CD4-positive, alpha-beta memory T cell (primary cell): ENCODE measurements around the gene PPM1G. TPM values are rescaled to one million over a fixed set of nuclear protein-coding genes. Genes with fewer than 3 reads are reported as not detected.
A peak's percentile ranks its signal among the peaks of the same experiment; 100 is the strongest.

Experiments used
- CTCF ChIA-PET: fragments of 350-600 bp; sonication (Branson Sonifier 250); formaldehyde crosslinking; loops from one replicate; lab custom pipeline; 2021; ENCODE audit warnings: inconsistent platforms; ENCODE audit not compliant: partially characterized antibody; lab: Charles Lee
- POLR2A ChIA-PET: fragments of 350-600 bp; sonication (Branson Sonifier 250); formaldehyde crosslinking; loops from one replicate; lab custom pipeline; 2021; ENCODE audit not compliant: partially characterized antibody; lab: Charles Lee
- DNase-seq, 5 donors: peaks; one replicate each; pipeline versions ENCODE4 v3.0.0 to v3.0.0-alpha.2; 2020 to 2022; ENCODE audit warnings: mixed read lengths in 1 of 5
- H3K27ac ChIP-seq: one replicate; pipeline ENCODE4 v1.7.0; 2013; ENCODE audit warnings: low read depth, low read length
- H3K27me3 ChIP-seq: 2 replicates; pipeline ENCODE4 v1.7.0; 2013; ENCODE audit warnings: mild to moderate bottlenecking, low read length, moderate library complexity; ENCODE audit not compliant: insufficient read depth
- H3K36me3 ChIP-seq: 2 replicates; pipeline ENCODE4 v1.7.0; 2013; ENCODE audit warnings: mild to moderate bottlenecking, low read length, moderate library complexity; ENCODE audit not compliant: insufficient read depth
- H3K4me1 ChIP-seq: 2 replicates; pipeline ENCODE4 v1.7.0; 2013; ENCODE audit warnings: mild to moderate bottlenecking, low read length, moderate library complexity; ENCODE audit not compliant: insufficient read depth
- H3K4me3 ChIP-seq, 2 donors: one replicate each; pipeline ENCODE4 v1.7.0; 2013; ENCODE audit warnings: low read length in 2 of 2, mild to moderate bottlenecking in 1 of 2
- H3K9me3 ChIP-seq, 2 donors: one replicate each; pipeline ENCODE4 v1.7.0; 2013; ENCODE audit warnings: low read length in 2 of 2, control low read depth in 1 of 2; ENCODE audit not compliant: control insufficient read depth in 1 of 2
- H3K27ac Mint-ChIP-seq, 7 donors: one replicate each; pipeline ENCODE4 v1.8.0; 2020 to 2021; ENCODE audit warnings: mixed read lengths in 7 of 7, mild to moderate bottlenecking in 6 of 7, inconsistent platforms in 3 of 7, moderate library complexity in 3 of 7
- H3K27me3 Mint-ChIP-seq, 2 donors: one replicate each; pipeline ENCODE4 v1.8.0; 2020 to 2021; ENCODE audit warnings: mixed read lengths in 2 of 2
- H3K36me3 Mint-ChIP-seq, 2 donors: one replicate each; pipeline ENCODE4 v1.8.0; 2020 to 2021; ENCODE audit warnings: mixed read lengths in 2 of 2, inconsistent platforms in 1 of 2, mild to moderate bottlenecking in 1 of 2
- H3K4me1 Mint-ChIP-seq, 4 donors: one replicate each; pipeline ENCODE4 v1.8.0; 2020 to 2021; ENCODE audit warnings: mixed read lengths in 4 of 4, mild to moderate bottlenecking in 1 of 4
- H3K4me3 Mint-ChIP-seq, 8 donors: one replicate each; pipeline ENCODE4 v1.8.0; 2020 to 2021; ENCODE audit warnings: mixed read lengths in 8 of 8, mild to moderate bottlenecking in 7 of 8, moderate library complexity in 6 of 8, inconsistent platforms in 3 of 8
- H3K9me3 Mint-ChIP-seq, 8 donors: one replicate each; pipeline ENCODE4 v1.8.0; 2020 to 2021; ENCODE audit warnings: mixed read lengths in 8 of 8, mild to moderate bottlenecking in 5 of 8, inconsistent platforms in 3 of 8, moderate library complexity in 1 of 8
- intact Hi-C: fragments of 100-400 bp; cut with micrococcal nuclease; formaldehyde crosslinking; loops from one replicate; pipeline ENCODE4 v1.15.1; 2023
- polyA plus RNA-seq, 2 donors: library from polyadenylated mRNA; unstranded; fragments of 300-500 nt; fragmentation: Illumina TruSeq; gene quantifications; one replicate each; pipeline ENCODE4 v1.2.3, GENCODE V29; 2021
- total RNA-seq, 2 experiments: library from RNA; stranded (reverse); gene quantifications; one replicate each; pipeline ENCODE4 v1.2.3, GENCODE V29; 2021

Gene PPM1G
- total RNA-seq (10 to 100 TPM; 53.8 to 56.1 TPM), polyA plus RNA-seq (10 to 100 TPM; 76.7 to 99.4 TPM)

GRCh38 chr2:27409321-27410073 lies at the start of gene PPM1G:
TSS of gene PPM1G (minus strand) at chr2:27409591. CDS start at chr2:27409422, 169 bp downstream.
- intact Hi-C loops = loop anchor here (1.0 to 10.0 kb wide), 6 partner anchors 19 to 195 kb away; partner anchors contain the start of genes ATRAID, CAD, EIF2B4 and GTF3C2
- Histone ChIP-seq H3K4me3 (peak within 1 kb of the TSS; percentile 61 to 92), H3K4me1 (peaks cover 36% of the 10 kb centered on the region), H3K27ac (peak within 1 kb of the TSS; percentile 85), H3K9me3 (no peaks in the 10 kb centered on the region), H3K27me3 (no peaks in the 10 kb centered on the region), H3K36me3 (no peaks in the 10 kb centered on the region)
- peak; percentile 94 to 95 (median 94) for DNase-seq
- H3K4me3 Mint-ChIP-seq = peak within 1 kb of the TSS; percentile 87 to 94 (median 90)
- peak within 1 kb of the TSS; percentile 91 to 99 (median 96) for H3K27ac Mint-ChIP-seq
- H3K36me3 Mint-ChIP-seq = peaks cover 4 to 10% of the 10 kb centered on the region in 2 donors
- ChIA-PET CTCF (interaction anchor here (1.2 to 2.0 kb wide), 4 partner anchors 18 to 39 kb away, joined by 4 to 11 read pairs (median 8); partner anchors contain the start of genes EIF2B4 and SNX17), POLR2A (interaction anchor here (0.8 to 5.0 kb wide), 19 partner anchors 9 to 338 kb away, joined by 3 to 82 read pairs (median 7); partner anchors contain the start of genes CCDC121, EIF2B4, GPN1 and GTF3C2)
- peaks cover 25 to 47% (median 34%) of the 10 kb centered on the region in 4 donors for H3K4me1 Mint-ChIP-seq
- H3K27me3 Mint-ChIP-seq = peaks cover 1 to 2% of the 10 kb centered on the region in 2 donors
- H3K9me3 Mint-ChIP-seq = no peaks in the 10 kb centered on the region

- Mint-ChIP-seq H3K27me3 (no peaks in the 10 kb centered on the region), H3K4me1 (peaks cover 0 to 1% (median 0%) of the 10 kb centered on the region in 4 donors), H3K4me3 (no peak overlapping the region), H3K9me3 (no peaks in the 10 kb centered on the region), H3K36me3 (peaks cover 18 to 29% of the 10 kb centered on the region in 2 donors), H3K27ac (peak overlapping the region in 1 of 7 donors; percentile 4)
- intact Hi-C loops = no loop called here
- Histone ChIP-seq H3K4me1 (no peaks in the 10 kb centered on the region), H3K36me3 (peaks cover 7% of the 10 kb centered on the region), H3K27ac (no peak overlapping the region), H3K9me3 (no peaks in the 10 kb centered on the region), H3K27me3 (no peaks in the 10 kb centered on the region), H3K4me3 (no peak overlapping the region)
- POLR2A ChIA-PET = interaction anchor here (1.0 kb wide), 1 partner anchor 67 kb away, joined by 3 read pairs; no protein-coding TSS in a partner anchor
- CTCF ChIA-PET = no interaction called here
- DNase-seq = no peak
Measured at GRCh38 chr2:27453968-27454367, 44.6 kb upstream of the PPM1G start.

DNA sequence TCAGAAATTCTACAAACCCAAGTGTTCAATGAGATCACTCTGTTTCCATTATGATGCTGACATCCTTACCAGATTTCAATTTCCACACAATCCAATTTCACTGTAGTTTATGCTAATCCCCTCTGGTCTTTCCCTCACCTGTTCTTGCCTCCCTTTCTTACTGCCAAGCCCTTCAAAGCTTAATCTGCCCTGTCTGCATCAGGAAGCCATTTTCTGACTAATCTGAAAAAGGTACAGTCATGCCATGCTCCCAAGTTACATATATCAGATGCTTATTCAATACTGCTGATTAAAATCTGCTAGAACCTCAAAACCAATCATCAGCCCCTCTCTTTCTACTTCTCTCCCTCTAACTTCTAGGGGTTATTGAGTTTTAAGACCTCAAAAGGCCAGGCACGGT lies 41.7 kb upstream of the PPM1G start:
- Histone ChIP-seq H3K36me3 (peaks cover 7% of the 10 kb centered on the region), H3K27ac (no peak overlapping the region), H3K4me1 (no peaks in the 10 kb centered on the region), H3K4me3 (no peak overlapping the region), H3K9me3 (no peaks in the 10 kb centered on the region), H3K27me3 (no peaks in the 10 kb centered on the region)
- Mint-ChIP-seq H3K4me1 (peaks cover 0 to 1% (median under 1%) of the 10 kb centered on the region in 4 donors), H3K36me3 (peaks cover 15 to 19% of the 10 kb centered on the region in 2 donors), H3K27ac (no peak overlapping the region), H3K4me3 (no peak overlapping the region), H3K27me3 (no peaks in the 10 kb centered on the region), H3K9me3 (no peaks in the 10 kb centered on the region)
- DNase-seq = no peak
- intact Hi-C loops = no loop called here
- ChIA-PET CTCF (no interaction called here), POLR2A (no interaction called here)

GRCh38 chr2:27448381-27448780 lies 39.0 kb upstream of the PPM1G start:
- peaks cover 0 to 5% (median 1%) of the 10 kb centered on the region in 4 donors for H3K4me1 Mint-ChIP-seq
- H3K27me3 Mint-ChIP-seq = no peaks in the 10 kb centered on the region
- Histone ChIP-seq H3K9me3 (no peaks in the 10 kb centered on the region), H3K4me3 (no peak overlapping the region), H3K36me3 (no peaks in the 10 kb centered on the region), H3K27ac (no peak overlapping the region), H3K27me3 (no peaks in the 10 kb centered on the region), H3K4me1 (no peaks in the 10 kb centered on the region)
- intact Hi-C loops = no loop called here
- ChIA-PET CTCF (no interaction called here), POLR2A (interaction anchor here (1.1 kb wide), 1 partner anchor 69 kb away, joined by 3 read pairs; no protein-coding TSS in a partner anchor)
- H3K27ac Mint-ChIP-seq = peak overlapping the region in 1 of 7 donors; percentile 64
- no peak overlapping the region for H3K4me3 Mint-ChIP-seq
- peaks cover 9 to 18% of the 10 kb centered on the region in 2 donors for H3K36me3 Mint-ChIP-seq
- no peak for DNase-seq
- peaks cover 0 to 2% (median 0%) of the 10 kb centered on the region in 8 donors for H3K9me3 Mint-ChIP-seq

GRCh38 chr2:27446057-27446456 lies 36.7 kb upstream of the PPM1G start:
- Histone ChIP-seq H3K27me3 (no peaks in the 10 kb centered on the region), H3K4me3 (no peak overlapping the region), H3K36me3 (peaks cover 9% of the 10 kb centered on the region), H3K27ac (no peak overlapping the region), H3K9me3 (no peaks in the 10 kb centered on the region), H3K4me1 (no peaks in the 10 kb centered on the region)
- ChIA-PET POLR2A (no interaction called here), CTCF (interaction anchor here (0.7 to 1.0 kb wide), 2 partner anchors 10 to 167 kb away, joined by 3 read pairs; no protein-coding TSS in a partner anchor)
- no peaks in the 10 kb centered on the region for H3K27me3 Mint-ChIP-seq
- H3K27ac Mint-ChIP-seq = peak overlapping the region in 5 of 7 donors; percentile 42 to 70 (median 66)
- H3K9me3 Mint-ChIP-seq = peaks cover 0 to 2% (median 0%) of the 10 kb centered on the region in 8 donors
- peaks cover 18 to 31% of the 10 kb centered on the region in 2 donors for H3K36me3 Mint-ChIP-seq
- no peak overlapping the region for H3K4me3 Mint-ChIP-seq
- intact Hi-C loops = no loop called here
- H3K4me1 Mint-ChIP-seq = peaks cover 0 to 9% (median 5%) of the 10 kb centered on the region in 4 donors
- DNase-seq = no peak

GRCh38 chr2:27445615-27446014 lies 36.2 kb upstream of the PPM1G start:
- Histone ChIP-seq H3K4me3 (no peak overlapping the region), H3K27me3 (no peaks in the 10 kb centered on the region), H3K36me3 (peaks cover 13% of the 10 kb centered on the region), H3K9me3 (no peaks in the 10 kb centered on the region), H3K27ac (no peak overlapping the region), H3K4me1 (no peaks in the 10 kb centered on the region)
- DNase-seq = no peak
- ChIA-PET CTCF (interaction anchor here (1.0 kb wide), 1 partner anchor 10 kb away, joined by 3 read pairs; no protein-coding TSS in a partner anchor), POLR2A (no interaction called here)
- peak overlapping the region in 2 of 7 donors; percentile 42 to 46 for H3K27ac Mint-ChIP-seq
- H3K9me3 Mint-ChIP-seq = peaks cover 0 to 3% (median 0%) of the 10 kb centered on the region in 8 donors
- no peaks in the 10 kb centered on the region for H3K27me3 Mint-ChIP-seq
- H3K36me3 Mint-ChIP-seq = peaks cover 23 to 35% of the 10 kb centered on the region in 2 donors
- H3K4me1 Mint-ChIP-seq = peaks cover 0 to 9% (median 5%) of the 10 kb centered on the region in 4 donors
- no peak overlapping the region for H3K4me3 Mint-ChIP-seq
- intact Hi-C loops = no loop called here

DNA sequence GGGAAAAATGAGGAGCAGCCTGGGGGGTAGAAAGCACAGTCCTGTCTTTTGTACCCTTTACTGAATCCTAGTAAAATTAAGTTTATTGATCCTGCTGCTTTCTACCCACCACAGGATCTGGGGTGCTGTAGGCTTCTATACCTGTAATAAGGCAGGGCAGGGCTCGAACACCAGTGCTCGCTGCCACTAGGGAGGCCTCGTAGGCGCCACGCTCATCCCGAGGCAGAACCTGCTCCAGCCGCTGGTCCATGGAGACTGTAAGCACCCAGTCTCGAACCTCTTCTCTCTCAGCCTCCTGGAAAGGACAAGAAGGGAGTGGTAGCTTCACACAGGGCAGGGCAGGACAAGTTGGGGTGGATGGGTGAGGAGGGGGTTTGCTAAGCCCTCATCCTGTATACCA lies 35.8 kb upstream of the PPM1G start:
- POLR2A ChIA-PET = no interaction called here
- H3K27me3 ChIP-seq = no peaks in the 10 kb centered on the region
- DNase-seq = no peak
- H3K4me1 ChIP-seq = no peaks in the 10 kb centered on the region
- no peak overlapping the region for H3K27ac ChIP-seq
- intact Hi-C loops = no loop called here
- H3K36me3 ChIP-seq = peaks cover 18% of the 10 kb centered on the region
- Mint-ChIP-seq H3K36me3 (peaks cover 27 to 40% of the 10 kb centered on the region in 2 donors), H3K27ac (no peak overlapping the region), H3K9me3 (peaks cover 0 to 3% (median 0%) of the 10 kb centered on the region in 8 donors), H3K4me1 (peaks cover 0 to 9% (median 5%) of the 10 kb centered on the region in 4 donors), H3K4me3 (no peak overlapping the region), H3K27me3 (no peaks in the 10 kb centered on the region)
- CTCF ChIA-PET = interaction anchor here (1.0 kb wide), 1 partner anchor 9 kb away, joined by 3 read pairs; no protein-coding TSS in a partner anchor
- H3K4me3 ChIP-seq = no peak overlapping the region
- H3K9me3 ChIP-seq = no peaks in the 10 kb centered on the region
